GM18868 (cell line): ENCODE results near the gene SYCP2.
A peak's percentile ranks its signal among the peaks of the same experiment; 100 is the strongest.
"Not testable (repeated sequence)": the region's sequence is repeated elsewhere in the genome, so short reads cannot be mapped to it uniquely, and the experiment has no call there.

ENCODE experiments used
- ATAC-seq: cut with Tn5 transposase; IDR thresholded peaks from one replicate; pipeline ENCODE4 v1.9.1; 2021; ENCODE audit warnings: mild to moderate bottlenecking, moderate library complexity; ENCODE audit not compliant: unreplicated experiment

The SYCP2 gene

GRCh38 chr20:59933296-59933848 is at the start of gene SYCP2:
Gene SYCP2, minus strand, starts transcription at chr20:59933637. Its CDS starts 11,224 bp downstream, at chr20:59922413.
- ATAC-seq = no peak

- ATAC-seq = no peak
Measured at GRCh38 chr20:59983076-59983475, 49.6 kb upstream of the SYCP2 start.

- ATAC-seq = no peak
Measured at GRCh38 chr20:59977086-59977485, 43.6 kb upstream of the SYCP2 start.

GRCh38 chr20:59976156-59976782 is 42.8 kb upstream of the SYCP2 start:
- no peak for ATAC-seq

- ATAC-seq = no peak
Measured at GRCh38 chr20:59972037-59972801, 38.8 kb upstream of the SYCP2 start.

- ATAC-seq = no peak
Measured at GRCh38 chr20:59971428-59971827, 38.0 kb upstream of the SYCP2 start.

- no peak for ATAC-seq
Measured at GRCh38 chr20:59966428-59966827, 33.0 kb upstream of the SYCP2 start.

GRCh38 chr20:59962155-59962554 is 28.7 kb upstream of the SYCP2 start:
- ATAC-seq = no peak

- ATAC-seq = no peak
Measured at GRCh38 chr20:59961423-59961822, 28.0 kb upstream of the SYCP2 start.

- ATAC-seq = no peak
Measured at GRCh38 chr20:59958626-59959025, 25.2 kb upstream of the SYCP2 start.

GRCh38 chr20:59958123-59958522 is 24.7 kb upstream of the SYCP2 start, which contains the start of gene CDH26:
Gene CDH26, plus strand, starts transcription at chr20:59958423. Its CDS starts 304 bp downstream, at chr20:59958727.
- ATAC-seq = no peak

GRCh38 chr20:59957568-59957967 is 24.1 kb upstream of the SYCP2 start:
- ATAC-seq = not testable (repeated sequence)

- ATAC-seq = peak; percentile 62
Measured at GRCh38 chr20:59955131-59955796, 21.8 kb upstream of the SYCP2 start.

GRCh38 chr20:59954718-59955117 is 21.3 kb upstream of the SYCP2 start:
- no peak for ATAC-seq

- no peak for ATAC-seq
Measured at GRCh38 chr20:59949911-59950310, 16.5 kb upstream of the SYCP2 start.

GRCh38 chr20:59948828-59949720 is 15.6 kb upstream of the SYCP2 start:
- ATAC-seq = peak; percentile 76

GRCh38 chr20:59948212-59948611 is 14.8 kb upstream of the SYCP2 start:
- no peak for ATAC-seq

GRCh38 chr20:59947376-59947775 is 13.9 kb upstream of the SYCP2 start:
- ATAC-seq = no peak

- no peak for ATAC-seq
Measured at GRCh38 chr20:59945731-59946130, 12.3 kb upstream of the SYCP2 start.

- no peak for ATAC-seq
Measured at GRCh38 chr20:59945175-59945574, 11.7 kb upstream of the SYCP2 start.
